ENCODE measurements around the gene NEDD4L. TPM values are rescaled to one million over a fixed set of nuclear protein-coding genes. Genes with fewer than 3 reads are reported as not detected.

NEDD4L gene
- total RNA-seq, 1 experiment from 2014 or later: 108 TPM

GRCh38 chr18:58146099-58146498 lies 102.1 kb downstream of the NEDD4L start:
- no peak for TF ChIP-seq CTCF (IDR thresholded peaks at IDR 0.05; ENCODE audit: unreplicated experiment)
- CTCF ChIA-PET: interaction anchor here (2.1 to 3.1 kb wide), 2 partner anchors 10 to 35 kb away, joined by 7 to 14 read pairs; no protein-coding TSS in a partner anchor
- Mint-ChIP-seq H3K9me3 (ENCODE audit: unreplicated experiment) (no peaks in the 10 kb centered on the region), H3K27me3 (ENCODE audit: insufficient read depth, unreplicated experiment) (no peaks in the 10 kb centered on the region), H3K27ac (ENCODE audit: low read depth, unreplicated experiment) (no peak overlapping the region), H3K4me1 (ENCODE audit: insufficient read depth, unreplicated experiment) (no peaks in the 10 kb centered on the region), H3K36me3 (ENCODE audit: insufficient read depth, unreplicated experiment) (no peaks in the 10 kb centered on the region), H3K4me3 (ENCODE audit: unreplicated experiment) (no peak overlapping the region)
- intact Hi-C loops (cut with micrococcal nuclease): no loop called here
- DNase-seq (ENCODE audit: unreplicated experiment): no peak
- POLR2A ChIA-PET: no interaction called here
- no TSS peak for BruUV-seq (replicated peaks)

- CTCF ChIA-PET: interaction anchor here (0.6 to 1.0 kb wide), 4 partner anchors 13 to 32 kb away, joined by 3 to 4 read pairs (median 4); no protein-coding TSS in a partner anchor
- DNase-seq (ENCODE audit: unreplicated experiment): no peak
- no TSS peak for BruUV-seq (replicated peaks)
- H3K27ac Mint-ChIP-seq (ENCODE audit: low read depth, unreplicated experiment): no peak overlapping the region
- no peaks in the 10 kb centered on the region for H3K4me1 Mint-ChIP-seq (ENCODE audit: insufficient read depth, unreplicated experiment)
- POLR2A ChIA-PET: interaction anchor here (1.4 kb wide), 1 partner anchor 12 kb away, joined by 3 read pairs; no protein-coding TSS in a partner anchor
- no peaks in the 10 kb centered on the region for H3K36me3 Mint-ChIP-seq (ENCODE audit: insufficient read depth, unreplicated experiment)
- no peak for TF ChIP-seq CTCF (IDR thresholded peaks at IDR 0.05; ENCODE audit: unreplicated experiment)
- H3K27me3 Mint-ChIP-seq (ENCODE audit: insufficient read depth, unreplicated experiment): no peaks in the 10 kb centered on the region
- H3K9me3 Mint-ChIP-seq (ENCODE audit: unreplicated experiment): no peaks in the 10 kb centered on the region
- intact Hi-C loops (cut with micrococcal nuclease): no loop called here
- H3K4me3 Mint-ChIP-seq (ENCODE audit: unreplicated experiment): no peak overlapping the region
These were observed 105.0 kb downstream of the NEDD4L start for GRCh38 chr18:58148954-58149471.

- Mint-ChIP-seq H3K27ac (ENCODE audit: low read depth, unreplicated experiment) (no peak overlapping the region), H3K4me3 (ENCODE audit: unreplicated experiment) (no peak overlapping the region), H3K9me3 (ENCODE audit: unreplicated experiment) (no peaks in the 10 kb centered on the region), H3K36me3 (ENCODE audit: insufficient read depth, unreplicated experiment) (no peaks in the 10 kb centered on the region), H3K4me1 (ENCODE audit: insufficient read depth, unreplicated experiment) (no peaks in the 10 kb centered on the region), H3K27me3 (ENCODE audit: insufficient read depth, unreplicated experiment) (no peaks in the 10 kb centered on the region)
- ChIA-PET POLR2A (interaction anchor here (0.6 kb wide), 1 partner anchor 135 kb away, joined by 3 read pairs; no protein-coding TSS in a partner anchor), CTCF (interaction anchor here (0.6 to 0.7 kb wide), 2 partner anchors 75 to 82 kb away, joined by 3 to 4 read pairs; no protein-coding TSS in a partner anchor)
- no peak for TF ChIP-seq CTCF (IDR thresholded peaks at IDR 0.05; ENCODE audit: unreplicated experiment)
- DNase-seq (ENCODE audit: unreplicated experiment): no peak
- intact Hi-C loops (cut with micrococcal nuclease): no loop called here
- no TSS peak for BruUV-seq (replicated peaks)
These were observed 106.7 kb downstream of the NEDD4L start for GRCh38 chr18:58150772-58151171.

GRCh38 chr18:58152216-58152615 lies 108.2 kb downstream of the NEDD4L start:
- BruUV-seq (replicated peaks): no TSS peak
- ChIA-PET CTCF (interaction anchor here (0.5 kb wide), 1 partner anchor 243 kb away, joined by 3 read pairs; no protein-coding TSS in a partner anchor), POLR2A (no interaction called here)
- intact Hi-C loops (cut with micrococcal nuclease): no loop called here
- no peak for TF ChIP-seq CTCF (IDR thresholded peaks at IDR 0.05; ENCODE audit: unreplicated experiment)
- no peak overlapping the region for H3K27ac Mint-ChIP-seq (ENCODE audit: low read depth, unreplicated experiment)
- H3K9me3 Mint-ChIP-seq (ENCODE audit: unreplicated experiment): no peaks in the 10 kb centered on the region
- H3K4me3 Mint-ChIP-seq (ENCODE audit: unreplicated experiment): no peak overlapping the region
- no peaks in the 10 kb centered on the region for H3K27me3 Mint-ChIP-seq (ENCODE audit: insufficient read depth, unreplicated experiment)
- H3K4me1 Mint-ChIP-seq (ENCODE audit: insufficient read depth, unreplicated experiment): no peaks in the 10 kb centered on the region
- no peak for DNase-seq (ENCODE audit: unreplicated experiment)
- H3K36me3 Mint-ChIP-seq (ENCODE audit: insufficient read depth, unreplicated experiment): no peaks in the 10 kb centered on the region

Data from MCF 10A (cell line).